DND-41 (cell line): ENCODE measurements around the gene TMEM203.

Source experiments
- CTCF ChIP-seq: IDR thresholded peaks from 2 replicates; pipeline ENCODE4 v1.5.1; 2012; ENCODE audit warnings: borderline replicate concordance, low read length, moderate library complexity, mild to moderate bottlenecking; ENCODE audit not compliant: poor library complexity, severe bottlenecking; ENCODE audit errors: extremely low read depth
- EZH2 ChIP-seq: IDR thresholded peaks from 3 replicates; pipeline ENCODE4 v1.6.1; 2012; ENCODE audit warnings: borderline replicate concordance, low read depth, mild to moderate bottlenecking, moderate library complexity, low read length, inconsistent platforms; ENCODE audit not compliant: severe bottlenecking

- TF ChIP-seq CTCF (no peak), EZH2 (no peak)
These were observed 19.6 kb upstream of the TMEM203 start, which contains the start of gene CYSRT1 for GRCh38 chr9:137224830-137225694.
